HTR-8/SVneo (cell line): ENCODE measurements around the gene RALGPS1.

Experiments used
- DNase-seq: peaks from one replicate; pipeline ENCODE4 v3.0.0; 2011; ENCODE audit warnings: low spot score, mixed read lengths; ENCODE audit not compliant: insufficient read length
- FAIRE-seq: peaks from 2 replicates; lab custom pipeline; 2011; peaks lifted over from hg19 to GRCh38; lab: Jason Lieb, UNC

RALGPS1 gene

DNA sequence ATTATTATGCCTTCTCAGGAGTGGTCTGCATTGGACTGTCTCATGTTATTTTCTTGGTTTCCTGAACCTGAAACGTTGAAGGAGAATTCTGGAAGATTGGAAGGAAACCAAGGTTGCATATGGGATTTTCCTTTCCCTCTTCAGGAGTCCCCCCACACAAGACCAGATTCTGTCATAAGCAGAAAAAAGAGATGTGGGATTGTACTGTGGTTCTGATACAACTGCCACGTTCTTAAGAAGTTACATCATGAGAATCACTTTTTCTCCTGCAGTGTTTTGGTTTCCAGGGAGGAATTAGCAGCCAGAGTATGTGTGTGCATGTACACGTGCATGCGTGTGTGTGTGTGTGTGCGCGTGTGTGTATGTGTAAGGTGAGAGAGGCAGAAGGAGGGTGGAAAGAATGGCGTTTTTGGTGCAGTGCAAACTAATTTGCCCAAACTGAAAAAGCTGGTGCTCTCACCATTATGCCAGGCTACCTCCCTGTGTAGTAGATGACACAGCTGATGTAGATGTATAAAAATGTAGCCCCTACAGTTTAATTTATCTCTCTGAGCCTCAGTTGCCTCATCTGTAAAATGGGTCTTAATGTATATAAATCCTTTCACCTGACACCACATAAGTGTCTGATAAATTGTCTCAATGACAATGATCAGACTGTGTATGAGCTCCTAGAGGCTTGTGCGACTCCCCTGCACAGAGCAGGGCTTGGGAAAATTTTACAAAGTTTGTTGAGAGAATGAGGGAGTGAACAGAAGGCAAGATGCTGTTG is 38.6 kb downstream of the RALGPS1 start:
- FAIRE-seq (no peak), DNase-seq (no peak)

DNA sequence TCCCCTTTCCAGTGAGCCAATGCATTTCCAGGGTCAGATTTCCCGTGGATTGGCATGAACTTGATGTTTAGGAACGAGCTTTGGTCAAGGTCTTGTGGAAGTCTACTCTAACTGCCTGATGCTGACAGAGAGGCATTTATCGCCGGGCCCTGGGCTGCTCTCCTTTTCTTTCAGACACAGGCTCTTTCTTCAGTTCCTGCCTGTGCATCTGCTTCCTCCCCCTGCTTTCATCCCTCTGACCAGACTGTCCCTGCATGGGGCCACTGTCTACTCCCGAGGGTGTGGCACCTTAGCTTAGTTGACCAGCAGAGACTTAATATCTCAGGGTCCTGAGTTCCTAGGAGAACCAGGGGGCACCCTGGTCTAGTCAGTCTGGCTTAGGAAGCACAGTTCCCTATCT is 41.2 kb downstream of the RALGPS1 start:
- no peak for DNase-seq
- no peak for FAIRE-seq

DNA sequence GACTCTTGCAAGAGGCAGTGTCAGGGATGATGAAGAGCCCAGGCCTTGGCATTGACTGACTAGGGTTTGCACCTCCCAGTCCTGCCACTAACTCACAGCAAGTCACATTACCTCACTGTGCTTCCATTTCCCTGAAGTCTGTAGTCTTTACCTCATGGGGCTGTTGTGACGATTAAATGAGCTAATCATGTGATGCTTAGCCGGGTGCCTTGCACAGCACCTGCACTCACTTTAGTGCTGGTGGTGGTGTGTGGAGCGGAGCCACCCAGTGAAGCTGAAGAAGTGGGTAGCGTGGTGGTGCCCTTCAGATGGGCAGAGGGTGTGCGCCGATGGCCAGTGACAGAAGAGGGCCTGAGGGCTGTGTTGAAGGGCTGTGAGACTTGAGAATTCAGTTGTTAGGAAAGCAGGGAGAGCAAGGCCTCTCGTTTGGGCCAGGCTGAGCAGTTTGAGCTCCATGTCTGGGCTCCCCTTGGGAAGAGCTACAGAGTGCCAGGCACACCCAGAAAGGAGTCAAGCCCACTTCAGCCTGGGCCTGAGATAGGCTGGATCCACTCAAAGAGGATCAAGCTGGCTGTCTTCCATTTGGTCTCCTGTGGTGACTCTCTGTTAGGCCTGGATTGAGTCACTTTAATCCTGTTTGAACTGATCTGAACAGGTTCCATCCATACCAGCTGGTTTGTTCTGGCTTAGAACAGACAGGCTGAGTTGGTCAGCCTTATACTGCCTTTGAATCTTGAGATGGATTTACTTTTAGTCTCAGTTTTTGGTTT is 42.5 kb downstream of the RALGPS1 start:
- no peak for FAIRE-seq

DNA sequence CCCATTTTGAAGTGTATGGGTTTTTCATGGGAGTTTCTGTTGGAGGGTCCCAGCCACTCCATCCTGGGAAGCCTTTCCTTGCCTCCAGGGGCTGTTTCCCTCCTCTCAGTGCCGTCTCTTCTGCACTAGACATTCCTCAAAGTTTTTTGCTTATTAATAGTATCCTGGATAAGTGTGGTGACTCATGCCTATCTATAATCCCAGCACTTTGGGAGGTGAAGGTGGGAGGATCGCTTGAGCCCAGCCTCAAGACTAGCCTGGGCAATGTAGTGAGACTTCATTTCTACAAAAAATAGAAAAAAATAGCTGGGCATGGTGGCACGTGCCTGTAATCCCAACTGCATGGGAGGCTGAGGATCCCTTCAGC is 43.1 kb downstream of the RALGPS1 start:
- DNase-seq (peak; percentile 30), FAIRE-seq (no peak)

More for the DNA sequence above, 42.5 kb downstream of the RALGPS1 start:
- peak; percentile 28 for DNase-seq

DNA sequence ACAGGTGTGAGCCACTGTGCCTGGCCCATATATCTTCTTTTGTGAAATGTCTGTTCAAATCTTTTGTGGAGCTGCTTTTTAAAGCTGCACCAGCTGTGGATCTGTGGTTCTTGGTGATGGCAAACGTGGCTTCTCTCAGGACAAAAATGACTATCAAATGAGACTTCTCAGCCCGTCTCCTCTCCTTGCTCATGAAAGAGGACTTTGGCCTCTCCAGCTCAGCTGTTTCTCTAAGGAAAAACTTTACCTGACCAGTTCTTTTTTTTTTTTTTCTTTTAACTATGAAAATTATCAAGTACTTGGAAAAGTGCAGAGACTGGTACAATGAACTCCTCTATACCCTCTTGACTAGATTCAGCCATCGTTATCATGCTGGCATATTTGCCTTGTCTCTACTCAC is 44.8 kb downstream of the RALGPS1 start:
- DNase-seq = no peak
- FAIRE-seq = no peak

DNA sequence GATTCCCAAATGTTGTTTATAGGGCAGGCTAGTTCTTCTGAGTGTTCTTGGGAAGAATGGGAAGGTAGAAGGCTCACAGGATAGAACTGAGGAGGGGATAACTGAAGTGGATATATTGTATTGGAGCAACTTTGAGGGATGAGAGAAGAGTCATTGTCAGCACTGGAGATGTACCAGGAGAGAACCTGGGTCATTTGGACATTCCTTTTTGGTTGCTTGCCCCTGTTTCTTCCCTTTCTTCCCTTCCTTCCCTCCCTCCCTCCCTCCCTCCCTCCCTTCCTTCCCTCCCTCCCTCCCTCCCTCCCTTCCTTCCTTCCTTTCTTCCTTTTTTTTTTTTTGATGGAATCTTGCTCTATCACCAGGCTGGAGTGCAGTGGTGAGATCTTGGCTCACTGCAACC is 45.3 kb downstream of the RALGPS1 start:
- FAIRE-seq (no peak), DNase-seq (no peak)

DNA sequence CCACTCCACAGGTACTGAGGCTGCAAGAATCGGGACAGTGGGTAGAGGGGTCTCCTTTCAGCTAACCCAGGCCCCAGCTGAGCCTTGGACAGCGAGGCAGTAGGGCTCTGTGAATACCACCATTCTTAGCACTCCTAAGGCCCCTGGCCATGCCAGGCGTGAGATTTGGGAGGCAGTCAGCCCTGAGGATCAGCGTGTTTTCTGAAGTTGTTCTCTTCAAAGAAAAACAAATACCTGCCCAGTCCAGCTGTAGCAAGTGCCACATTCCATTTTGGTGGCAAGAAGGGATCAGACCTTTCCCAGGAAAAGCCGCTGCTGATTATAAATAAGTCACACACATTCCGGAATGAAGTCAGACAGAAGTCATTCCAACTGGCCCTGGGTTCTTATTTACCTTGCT is 47.8 kb downstream of the RALGPS1 start:
- DNase-seq (no peak), FAIRE-seq (no peak)

DNA sequence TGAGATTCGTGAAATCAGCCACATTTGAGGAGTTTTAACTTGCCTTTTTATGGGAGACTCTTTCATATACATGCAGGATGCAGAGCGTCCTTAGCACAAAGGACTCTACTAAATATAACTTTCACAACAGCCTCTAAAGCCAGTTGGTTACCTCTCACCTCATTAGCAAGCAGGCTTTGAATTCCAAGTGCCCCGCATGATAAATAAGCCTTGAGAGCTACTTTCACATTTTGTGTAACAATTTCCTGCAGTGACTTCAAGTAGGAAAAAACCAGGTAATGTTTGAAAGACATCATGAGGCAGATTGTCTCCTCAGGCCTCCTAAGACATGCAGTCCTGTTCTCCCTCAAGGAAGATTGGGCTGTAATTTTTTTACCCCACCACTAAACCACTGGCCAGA is 50.5 kb downstream of the RALGPS1 start:
- DNase-seq (no peak), FAIRE-seq (no peak)

DNA sequence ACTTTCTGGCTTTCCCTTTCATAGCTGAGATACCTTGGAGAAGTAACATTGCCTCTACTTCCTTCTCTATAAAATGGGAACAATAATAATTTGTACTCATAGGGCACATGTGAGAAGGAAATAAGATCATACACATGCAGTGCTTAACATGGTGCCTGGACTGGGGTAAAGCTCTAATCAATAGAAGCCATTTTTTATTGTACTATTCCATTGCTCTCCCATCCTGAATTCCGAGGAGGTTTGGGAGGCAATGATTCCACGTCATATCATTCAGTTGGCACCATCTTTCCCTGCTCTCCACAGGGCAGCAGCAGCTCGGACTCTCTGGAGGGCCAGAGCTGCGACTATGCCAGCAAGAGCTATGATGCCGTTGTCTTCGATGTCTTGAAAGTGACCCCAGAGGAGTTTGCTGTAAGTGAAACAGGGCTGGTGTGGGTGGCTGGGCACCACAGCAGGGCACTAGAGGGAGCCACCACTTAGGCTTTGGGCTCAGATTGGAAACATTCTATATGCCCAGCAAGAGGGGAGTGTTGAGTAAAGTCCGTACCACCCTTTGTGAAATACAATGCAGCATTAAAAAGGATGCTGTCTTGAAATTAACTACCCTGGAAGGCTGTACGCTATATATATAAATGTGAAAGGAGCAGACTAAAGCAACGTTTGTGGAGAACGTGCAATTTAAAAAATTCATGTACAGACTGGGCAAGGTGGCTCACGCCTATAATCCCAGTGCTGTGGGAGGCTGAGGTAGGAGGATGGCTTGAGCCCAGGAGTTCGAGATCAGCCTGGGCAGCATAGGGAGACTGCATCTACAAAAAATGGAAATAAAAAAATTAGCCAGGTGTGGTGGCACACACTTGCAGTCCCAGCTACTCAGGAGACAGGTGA is 51.2 kb downstream of the RALGPS1 start:
- FAIRE-seq = no peak

DNA sequence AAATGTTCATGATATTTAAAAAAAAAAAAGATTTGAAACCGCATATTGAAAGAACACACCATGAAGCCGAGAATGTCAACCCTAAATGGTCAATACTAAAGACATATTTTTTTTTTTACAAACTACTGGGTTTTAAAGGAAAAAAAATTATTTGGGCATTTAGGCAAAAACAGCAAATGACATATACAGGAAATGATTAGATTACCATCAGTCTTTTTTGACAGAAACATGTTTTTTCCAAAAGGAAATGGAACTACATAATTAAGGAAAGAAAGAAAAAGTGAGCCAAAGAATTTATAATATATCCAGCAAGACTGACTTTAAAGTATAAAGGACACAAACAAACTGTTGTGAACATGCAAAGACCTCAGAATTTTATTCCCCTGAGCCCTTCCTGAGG is 56.7 kb downstream of the RALGPS1 start:
- no peak for FAIRE-seq
- no peak for DNase-seq

More for the DNA sequence above, 51.2 kb downstream of the RALGPS1 start:
- DNase-seq = peak; percentile 51

DNA sequence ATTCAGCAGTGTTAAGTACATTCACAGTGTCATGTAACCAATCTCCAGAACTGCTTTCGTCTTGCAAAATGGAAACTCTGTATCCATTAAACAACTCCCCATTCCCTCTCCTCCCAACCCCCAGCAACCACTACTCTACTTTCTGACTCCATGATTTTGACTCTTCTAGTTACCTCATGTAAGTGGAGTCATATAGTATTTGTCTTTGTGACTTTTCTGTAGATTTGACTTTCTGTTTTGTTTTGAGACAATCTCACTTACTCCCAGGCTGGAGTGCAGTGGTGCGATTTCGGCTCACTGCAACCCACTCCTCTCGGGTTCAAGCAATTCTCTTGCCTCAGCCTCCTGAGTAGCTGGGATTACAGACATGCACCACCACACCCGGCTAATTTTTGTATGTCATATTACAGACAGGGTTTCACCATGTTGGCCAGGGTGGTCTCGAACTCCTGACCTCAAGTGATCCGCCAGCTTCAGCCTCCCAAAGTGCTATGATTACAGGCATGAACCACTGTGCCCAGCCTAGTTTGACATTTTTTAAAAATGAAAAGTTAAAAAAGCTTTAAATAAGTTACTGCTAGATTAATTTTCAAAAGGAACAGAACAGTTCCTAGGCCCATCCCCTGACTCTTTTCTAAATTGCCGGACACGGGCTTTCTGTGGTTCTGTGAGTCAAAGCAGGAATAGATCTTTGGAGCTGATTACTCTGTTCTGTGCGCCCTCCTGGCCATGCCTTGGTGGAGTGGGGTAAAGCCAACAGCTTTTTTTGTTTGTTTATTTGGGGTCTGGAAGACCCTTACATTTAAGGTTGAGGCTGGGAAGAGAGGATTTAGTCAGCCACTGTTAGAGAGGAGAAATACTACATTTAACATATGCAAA is 59.3 kb downstream of the RALGPS1 start:
- DNase-seq (no peak), FAIRE-seq (no peak)

DNA sequence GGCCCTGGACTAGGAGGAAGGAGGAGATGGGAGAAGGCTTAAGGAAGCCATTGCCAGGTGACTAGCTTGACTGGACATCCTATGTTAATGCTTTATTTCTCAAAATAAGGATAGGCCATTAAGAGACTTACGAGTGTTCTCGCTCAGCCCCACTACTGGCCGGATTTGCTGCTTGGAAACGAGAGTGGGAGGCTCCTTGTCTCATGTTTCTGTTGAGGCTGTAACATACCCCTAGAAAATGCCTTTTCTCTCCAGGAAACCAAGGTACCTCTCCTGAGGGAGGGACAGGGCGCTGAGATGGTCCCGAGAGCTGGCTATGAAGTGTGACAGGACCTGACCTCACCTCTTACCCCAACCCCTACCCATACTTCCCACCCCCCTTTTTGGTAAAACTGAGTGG is 60.0 kb downstream of the RALGPS1 start:
- no peak for FAIRE-seq

DNA sequence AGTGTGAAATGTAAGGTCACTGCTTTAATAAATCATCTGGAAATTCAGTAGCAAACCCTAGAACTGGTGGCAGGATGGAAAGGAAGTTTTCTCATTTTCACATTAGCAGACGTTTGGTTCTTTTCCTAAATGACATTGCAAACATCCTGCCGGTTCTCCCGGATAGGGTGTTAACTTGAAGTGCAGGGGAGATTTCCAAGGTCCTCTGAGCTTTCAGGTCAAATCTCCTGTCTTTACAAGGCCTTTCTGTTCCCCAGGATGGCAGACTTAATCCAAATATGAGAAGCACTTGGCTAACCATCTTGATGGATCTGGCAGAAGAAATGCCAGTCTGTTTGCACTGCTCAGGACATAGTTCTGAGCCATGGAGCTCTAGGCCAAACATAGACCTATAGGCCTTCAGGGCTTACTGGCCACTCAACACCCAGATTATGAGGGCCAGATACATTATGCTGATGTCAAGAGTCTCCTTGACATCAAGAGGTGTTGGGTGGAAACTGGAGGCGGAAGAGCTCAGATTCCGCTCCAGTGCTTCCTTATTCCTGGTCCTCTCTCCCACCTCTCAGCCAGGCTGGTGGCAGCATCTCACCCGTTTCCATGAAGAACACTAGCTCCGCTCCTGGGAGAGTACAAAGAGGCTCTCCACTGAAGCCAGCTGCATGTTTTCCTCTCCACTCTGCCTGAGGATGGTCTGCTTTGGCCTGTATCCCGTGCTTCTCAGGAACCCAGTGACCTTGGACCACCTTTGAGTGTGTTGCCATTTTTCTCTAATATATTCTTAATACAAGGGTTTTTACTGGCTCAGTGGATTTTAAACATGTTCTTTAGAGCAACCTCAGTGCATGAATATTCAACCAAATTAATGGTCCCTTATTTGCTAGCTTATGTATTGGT is 61.0 kb downstream of the RALGPS1 start:
- no peak for FAIRE-seq
- no peak for DNase-seq

More for the DNA sequence above, 60.0 kb downstream of the RALGPS1 start:
- no peak for DNase-seq

DNA sequence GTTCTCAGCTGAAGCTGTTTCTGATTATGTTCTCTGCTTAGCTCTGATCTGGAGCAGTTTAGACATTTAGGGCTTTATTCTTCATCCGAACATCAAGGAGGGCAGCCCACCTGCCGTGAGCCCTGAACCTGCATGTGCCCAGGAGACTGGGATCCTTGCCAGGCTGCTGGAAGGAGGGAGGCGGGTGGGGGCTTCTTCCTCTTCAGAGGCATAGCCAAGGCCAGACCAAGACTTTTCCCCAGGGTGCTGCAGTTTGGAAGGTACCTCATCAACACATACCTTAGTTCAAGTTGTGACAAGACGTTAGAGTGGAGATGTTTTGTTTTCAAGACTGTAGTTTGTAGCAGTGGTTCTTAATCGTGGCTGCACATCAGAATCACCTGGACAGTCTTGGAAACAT is 64.9 kb downstream of the RALGPS1 start:
- DNase-seq (no peak), FAIRE-seq (no peak)

DNA sequence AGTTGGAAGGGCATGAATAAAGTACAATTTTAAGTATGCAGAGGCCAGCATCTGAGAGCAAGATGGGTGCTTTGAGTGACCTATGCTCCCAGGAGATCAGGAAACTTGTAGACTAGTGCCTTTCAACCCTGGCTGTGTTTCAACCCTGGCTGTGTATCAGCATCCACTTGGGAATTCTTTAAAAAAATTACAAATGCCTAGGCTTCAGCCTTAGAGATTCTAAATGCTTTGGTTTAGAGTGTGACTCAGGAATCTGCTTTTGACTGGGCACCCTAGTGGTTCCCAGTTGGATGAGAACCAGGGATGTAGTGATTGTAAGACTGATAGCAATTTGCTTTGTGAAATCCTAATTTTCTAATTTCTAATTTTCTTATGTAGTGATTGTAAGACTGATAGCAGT is 65.6 kb downstream of the RALGPS1 start:
- DNase-seq (no peak), FAIRE-seq (no peak)

DNA sequence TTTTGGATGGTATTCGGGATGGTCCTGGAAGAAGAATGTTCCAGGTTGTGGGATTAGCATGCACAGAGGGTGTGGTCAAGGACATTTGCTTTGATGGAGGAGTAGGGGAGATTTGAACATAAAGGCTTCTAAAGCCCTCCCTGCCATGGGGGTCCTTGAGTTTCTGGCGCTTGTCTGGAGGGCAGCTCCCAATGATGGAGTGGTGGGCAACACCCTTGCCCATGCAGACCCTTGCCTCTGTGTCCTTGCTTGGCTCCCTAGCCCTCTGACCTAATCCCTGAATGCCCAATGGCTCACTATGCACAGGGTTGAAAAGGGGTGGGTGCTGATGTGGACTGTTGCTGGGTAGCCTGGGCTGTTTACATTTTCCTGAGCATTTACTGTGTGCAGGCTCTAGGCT is 66.6 kb downstream of the RALGPS1 start:
- FAIRE-seq (no peak), DNase-seq (no peak)

DNA sequence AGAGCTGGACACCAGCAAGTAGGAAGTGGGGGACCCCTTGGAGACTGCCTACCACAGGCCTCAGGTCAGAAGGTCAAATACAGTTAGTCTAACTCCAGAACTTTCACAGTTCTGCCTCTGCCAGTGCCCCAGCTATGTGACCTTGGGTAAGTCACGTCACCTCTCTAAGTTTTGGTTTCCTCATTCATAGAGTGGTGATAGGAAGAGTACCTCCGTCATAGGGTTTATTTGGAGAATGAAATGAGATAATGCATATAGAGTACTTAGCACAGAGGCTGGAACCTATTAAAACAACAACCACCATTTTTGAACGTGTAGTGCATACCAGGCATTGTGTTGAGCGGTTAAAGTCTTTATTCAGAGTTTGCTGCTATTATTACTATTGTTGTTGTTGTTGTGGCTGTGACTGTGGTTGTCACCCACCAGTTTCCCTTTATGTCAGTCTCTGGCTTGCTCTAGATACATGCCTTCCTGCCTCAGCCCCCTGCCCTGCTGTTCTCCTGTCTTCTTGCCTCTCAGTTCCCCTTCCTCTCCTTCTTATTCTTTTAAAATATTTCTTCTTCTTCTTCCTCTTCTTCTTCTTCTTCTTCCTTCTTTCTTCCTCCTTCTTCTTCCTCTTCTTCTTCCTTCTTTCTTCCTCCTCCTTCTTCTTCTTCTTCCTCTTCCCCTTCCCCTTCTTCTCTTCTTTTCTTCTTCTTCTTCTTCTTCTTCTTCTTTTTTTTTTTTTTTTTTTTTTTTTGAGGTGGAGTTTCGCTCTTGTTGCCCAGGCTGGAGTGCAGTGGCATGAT is 67.8 kb downstream of the RALGPS1 start:
- no peak for FAIRE-seq

DNA sequence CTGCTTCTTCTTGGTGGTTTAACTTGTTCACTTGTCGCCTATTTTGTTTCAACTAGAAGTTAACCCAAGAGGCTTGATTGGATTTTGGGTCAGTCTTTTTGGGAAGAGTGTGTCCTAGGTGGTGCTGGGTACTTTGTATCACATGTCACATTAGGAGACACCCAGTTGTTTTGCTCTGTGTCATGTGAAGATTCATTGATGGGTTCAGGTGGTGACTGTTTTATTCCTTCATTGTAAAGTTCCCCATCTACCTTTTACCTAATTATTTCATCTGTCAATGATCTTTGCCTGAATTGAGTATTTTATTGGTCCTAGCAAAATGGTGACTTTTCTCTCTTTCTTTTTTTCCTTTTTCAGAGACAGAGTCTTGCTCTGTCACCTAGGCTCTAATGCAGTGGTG is 69.2 kb downstream of the RALGPS1 start:
- FAIRE-seq = no peak

More for the DNA sequence above, 67.8 kb downstream of the RALGPS1 start:
- DNase-seq = no peak

More for the DNA sequence above, 69.2 kb downstream of the RALGPS1 start:
- DNase-seq = no peak
